ENCODE measurements around the gene EXOSC5.
"Not testable (repeated sequence)": the region's sequence is repeated elsewhere in the genome, so short reads cannot be mapped to it uniquely, and the experiment has no call there.

The EXOSC5 gene

GRCh38 chr19:41366089-41366488 is 31.1 kb downstream of the EXOSC5 start:
- no peak for DNase-seq (ENCODE audit: low read depth)

- DNase-seq (ENCODE audit: low read depth), result no peak
These were observed 32.4 kb downstream of the EXOSC5 start for GRCh38 chr19:41364524-41365391.

GRCh38 chr19:41363753-41364523 is 33.2 kb downstream of the EXOSC5 start, which contains the start of gene B9D2:
TSS of gene B9D2 (minus strand) at chr19:41364149. CDS start at chr19:41363519, 630 bp downstream.
- DNase-seq (ENCODE audit: low read depth), result peak; percentile 99

- no peak for DNase-seq (ENCODE audit: low read depth)
These were observed 33.8 kb downstream of the EXOSC5 start for GRCh38 chr19:41363371-41363752.

GRCh38 chr19:41362143-41362847 is 34.9 kb downstream of the EXOSC5 start:
- DNase-seq (ENCODE audit: low read depth), result no peak

GRCh38 chr19:41359741-41360140 is 37.4 kb downstream of the EXOSC5 start:
- no peak for DNase-seq (ENCODE audit: low read depth)

GRCh38 chr19:41357746-41358145 is 39.4 kb downstream of the EXOSC5 start:
- DNase-seq (ENCODE audit: low read depth), result no peak

- no peak for DNase-seq (ENCODE audit: low read depth)
These were observed 40.0 kb downstream of the EXOSC5 start for GRCh38 chr19:41356984-41357739.

- no peak for DNase-seq (ENCODE audit: low read depth)
These were observed 41.4 kb downstream of the EXOSC5 start for GRCh38 chr19:41355802-41356201.

- DNase-seq (ENCODE audit: low read depth), result no peak
These were observed 42.1 kb downstream of the EXOSC5 start for GRCh38 chr19:41355035-41355434.

GRCh38 chr19:41354343-41354953 is 42.7 kb downstream of the EXOSC5 start:
- no peak for DNase-seq (ENCODE audit: low read depth)

- peak; percentile 93 for DNase-seq (ENCODE audit: low read depth)
These were observed 43.5 kb downstream of the EXOSC5 start, which contains the start of gene TGFB1 for GRCh38 chr19:41353466-41354342. TSS of gene TGFB1 (minus strand) at chr19:41353922. CDS start at chr19:41353044, 878 bp downstream.

- DNase-seq (ENCODE audit: low read depth), result peak; percentile 64
These were observed 44.3 kb downstream of the EXOSC5 start for GRCh38 chr19:41352609-41353465.

GRCh38 chr19:41352279-41352608 is 44.9 kb downstream of the EXOSC5 start:
- DNase-seq (ENCODE audit: low read depth), result no peak

GRCh38 chr19:41351339-41352245 is 45.6 kb downstream of the EXOSC5 start:
- peak; percentile 64 for DNase-seq (ENCODE audit: low read depth)

GRCh38 chr19:41350735-41351338 is 46.3 kb downstream of the EXOSC5 start:
- DNase-seq (ENCODE audit: low read depth), result peak; percentile 53

- not testable (repeated sequence) for DNase-seq (ENCODE audit: low read depth)
These were observed 50.2 kb downstream of the EXOSC5 start for GRCh38 chr19:41346916-41347315.

- DNase-seq (ENCODE audit: low read depth), result no peak
These were observed 53.0 kb downstream of the EXOSC5 start for GRCh38 chr19:41344162-41344561.
